GM18505 (cell line): ENCODE measurements around the gene LRRC47.

Experiments used
- ATAC-seq: cut with Tn5 transposase; IDR thresholded peaks from one replicate; pipeline ENCODE4 v1.9.1; 2021; ENCODE audit not compliant: unreplicated experiment
- POLR2A ChIP-seq: IDR thresholded peaks from 4 replicates; pipeline ENCODE4 v1.6.1; 2011; ENCODE audit warnings: borderline replicate concordance; ENCODE audit not compliant: insufficient read depth, insufficient read length; ENCODE audit errors: extremely low read depth

The LRRC47 gene

GRCh38 chr1:3729594-3730542, 66.4 kb downstream of the LRRC47 start:
- no peak for ATAC-seq
- no peak for TF ChIP-seq POLR2A
